Measurements from ENCODE around the gene LDLRAD3.

LDLRAD3 gene

GRCh38 chr11:35927682-35928081, 16.2 kb upstream of the LDLRAD3 start:
- H3K4me1 ChIP-seq (ENCODE audit: control insufficient read depth, insufficient read depth, low read length, poor library complexity, severe bottlenecking): no peaks in the 10 kb centered on the region
- 85 to 95% methylated on average over 7 to 9 of the region's 10 CpGs for WGBS, 2 experiments (ENCODE audit: insufficient coverage in 2 of 2)
- no peaks in the 10 kb centered on the region for H3K9me3 ChIP-seq (ENCODE audit: control insufficient read depth, low read length)
- H3K27ac ChIP-seq (ENCODE audit: low read depth, low read length, severe bottlenecking): no peak overlapping the region
- H3K4me3 ChIP-seq (ENCODE audit: extremely low read depth, insufficient read depth, low read length, poor library complexity, severe bottlenecking): no peak overlapping the region
- H3K36me3 ChIP-seq (ENCODE audit: control insufficient read depth, insufficient read depth, low read length): no peaks in the 10 kb centered on the region

GRCh38 chr11:35928688-35929395, 15.0 kb upstream of the LDLRAD3 start:
- Histone ChIP-seq H3K4me1 (ENCODE audit: control insufficient read depth, insufficient read depth, low read length, poor library complexity, severe bottlenecking) (no peaks in the 10 kb centered on the region), H3K36me3 (ENCODE audit: control insufficient read depth, insufficient read depth, low read length) (no peaks in the 10 kb centered on the region), H3K9me3 (ENCODE audit: control insufficient read depth, low read length) (no peaks in the 10 kb centered on the region), H3K4me3 (ENCODE audit: extremely low read depth, insufficient read depth, low read length, poor library complexity, severe bottlenecking) (no peak overlapping the region), H3K27ac (ENCODE audit: low read depth, low read length, severe bottlenecking) (no peak overlapping the region)
- 93 to 98% methylated on average over 2 to 6 of the region's 8 CpGs for WGBS, 2 experiments (ENCODE audit: insufficient coverage in 2 of 2)

DNA sequence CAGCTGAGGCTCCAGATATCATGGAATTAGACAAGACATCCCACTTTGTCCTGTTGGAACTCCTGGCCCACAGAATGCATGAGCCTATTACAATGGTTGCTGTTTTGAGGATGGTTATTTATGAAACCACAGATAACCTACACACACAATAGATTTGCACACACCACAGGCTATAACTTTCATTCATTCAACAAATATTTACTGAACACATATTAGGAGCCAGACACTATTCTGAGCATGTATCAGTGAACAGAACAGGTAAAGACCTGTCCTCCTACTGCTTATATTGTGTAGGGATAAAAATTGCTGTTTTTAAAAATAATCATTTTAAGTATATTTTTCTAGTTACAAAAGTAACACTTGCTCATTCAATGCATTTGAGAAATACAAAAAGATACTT, 13.4 kb upstream of the LDLRAD3 start:
- Histone ChIP-seq H3K4me3 (ENCODE audit: extremely low read depth, insufficient read depth, low read length, poor library complexity, severe bottlenecking) (no peak overlapping the region), H3K36me3 (ENCODE audit: control insufficient read depth, insufficient read depth, low read length) (no peaks in the 10 kb centered on the region), H3K27ac (ENCODE audit: low read depth, low read length, severe bottlenecking) (no peak overlapping the region), H3K9me3 (ENCODE audit: control insufficient read depth, low read length) (no peaks in the 10 kb centered on the region), H3K4me1 (ENCODE audit: control insufficient read depth, insufficient read depth, low read length, poor library complexity, severe bottlenecking) (no peaks in the 10 kb centered on the region)

DNA sequence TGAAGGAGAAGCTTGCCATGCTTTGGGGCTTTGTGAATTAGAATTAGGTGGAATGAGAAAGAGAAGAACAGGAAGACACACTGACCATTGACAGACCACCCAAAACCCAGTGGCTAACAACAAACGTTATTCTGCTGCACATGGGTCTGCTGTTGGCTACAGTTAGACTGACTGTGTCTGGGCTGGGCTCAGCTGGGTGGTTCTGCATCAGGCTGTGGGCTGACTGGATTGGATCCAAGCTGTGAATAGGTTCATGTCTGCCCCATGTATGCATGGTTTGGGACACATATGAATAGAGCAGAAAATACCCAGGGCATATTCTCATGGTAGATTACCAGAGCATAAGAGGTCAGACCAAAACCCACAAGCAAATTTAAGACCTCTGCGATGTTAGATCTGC, 11.7 kb upstream of the LDLRAD3 start:
- Histone ChIP-seq H3K27ac (ENCODE audit: low read depth, low read length, severe bottlenecking) (no peak overlapping the region), H3K9me3 (ENCODE audit: control insufficient read depth, low read length) (no peaks in the 10 kb centered on the region), H3K4me3 (ENCODE audit: extremely low read depth, insufficient read depth, low read length, poor library complexity, severe bottlenecking) (no peak overlapping the region), H3K4me1 (ENCODE audit: control insufficient read depth, insufficient read depth, low read length, poor library complexity, severe bottlenecking) (no peaks in the 10 kb centered on the region), H3K36me3 (ENCODE audit: control insufficient read depth, insufficient read depth, low read length) (no peaks in the 10 kb centered on the region)
- 92% methylated on average over 2 of the region's 2 CpGs; no CpG with 5 or more reads in 1 of the 2 experiments for WGBS, 2 experiments (ENCODE audit: insufficient coverage in 2 of 2)

DNA sequence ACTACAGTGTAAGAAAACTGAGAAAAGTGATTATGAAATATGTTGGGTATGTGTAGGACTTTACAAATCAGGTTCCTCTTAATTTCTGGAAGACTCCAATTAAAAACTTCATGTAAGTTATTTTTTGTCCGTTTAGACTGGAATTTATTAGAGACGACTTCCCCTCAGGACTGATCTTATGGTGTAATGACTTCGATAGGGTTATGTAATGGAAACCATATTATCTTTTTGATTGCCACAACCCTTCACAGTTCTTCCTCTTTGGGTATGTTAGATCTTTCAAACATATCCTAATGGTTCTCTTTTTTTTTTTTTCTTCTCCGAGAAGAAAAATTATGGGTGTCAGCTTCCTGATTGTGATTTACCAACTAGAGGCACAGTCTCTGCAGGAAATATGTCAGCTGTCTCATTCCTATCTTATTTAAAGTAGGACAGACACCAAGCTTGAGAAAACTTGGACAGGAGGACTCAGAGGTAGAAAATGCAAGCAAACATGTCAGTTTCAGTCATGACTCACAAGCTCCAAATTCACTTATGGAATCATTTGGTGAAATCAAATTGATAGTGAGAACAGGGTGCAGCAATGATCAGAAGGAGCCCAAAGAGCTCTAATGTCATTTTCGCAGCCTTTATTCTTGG, 11.1 kb upstream of the LDLRAD3 start:
- Histone ChIP-seq H3K4me1 (ENCODE audit: control insufficient read depth, insufficient read depth, low read length, poor library complexity, severe bottlenecking) (no peaks in the 10 kb centered on the region), H3K36me3 (ENCODE audit: control insufficient read depth, insufficient read depth, low read length) (no peaks in the 10 kb centered on the region), H3K27ac (ENCODE audit: low read depth, low read length, severe bottlenecking) (no peak overlapping the region), H3K4me3 (ENCODE audit: extremely low read depth, insufficient read depth, low read length, poor library complexity, severe bottlenecking) (no peak overlapping the region), H3K9me3 (ENCODE audit: control insufficient read depth, low read length) (no peaks in the 10 kb centered on the region)
- 83% methylated on average over 3 of the region's 5 CpGs; no CpG with 5 or more reads in 1 of the 2 experiments for WGBS, 2 experiments (ENCODE audit: insufficient coverage in 2 of 2)

GRCh38 chr11:35933320-35933871, 10.5 kb upstream of the LDLRAD3 start:
- Histone ChIP-seq H3K27ac (ENCODE audit: low read depth, low read length, severe bottlenecking) (no peak overlapping the region), H3K4me3 (ENCODE audit: extremely low read depth, insufficient read depth, low read length, poor library complexity, severe bottlenecking) (no peak overlapping the region), H3K4me1 (ENCODE audit: control insufficient read depth, insufficient read depth, low read length, poor library complexity, severe bottlenecking) (peaks cover 3% of the 10 kb centered on the region), H3K9me3 (ENCODE audit: control insufficient read depth, low read length) (no peaks in the 10 kb centered on the region), H3K36me3 (ENCODE audit: control insufficient read depth, insufficient read depth, low read length) (no peaks in the 10 kb centered on the region)
- WGBS, 2 experiments (ENCODE audit: insufficient coverage in 2 of 2): no CpG with 5 or more reads among the region's 3 CpGs

GRCh38 chr11:35934271-35934670, 9.6 kb upstream of the LDLRAD3 start:
- Histone ChIP-seq H3K36me3 (ENCODE audit: control insufficient read depth, insufficient read depth, low read length) (no peaks in the 10 kb centered on the region), H3K9me3 (ENCODE audit: control insufficient read depth, low read length) (no peaks in the 10 kb centered on the region), H3K27ac (ENCODE audit: low read depth, low read length, severe bottlenecking) (no peak overlapping the region), H3K4me3 (ENCODE audit: extremely low read depth, insufficient read depth, low read length, poor library complexity, severe bottlenecking) (no peak overlapping the region), H3K4me1 (ENCODE audit: control insufficient read depth, insufficient read depth, low read length, poor library complexity, severe bottlenecking) (peaks cover 3% of the 10 kb centered on the region)
- 86 to 96% methylated on average over 2 to 3 of the region's 7 CpGs for WGBS, 2 experiments (ENCODE audit: insufficient coverage in 2 of 2)

- Histone ChIP-seq H3K36me3 (ENCODE audit: control insufficient read depth, insufficient read depth, low read length) (no peaks in the 10 kb centered on the region), H3K9me3 (ENCODE audit: control insufficient read depth, low read length) (no peaks in the 10 kb centered on the region), H3K27ac (ENCODE audit: low read depth, low read length, severe bottlenecking) (no peak overlapping the region), H3K4me3 (ENCODE audit: extremely low read depth, insufficient read depth, low read length, poor library complexity, severe bottlenecking) (no peak overlapping the region), H3K4me1 (ENCODE audit: control insufficient read depth, insufficient read depth, low read length, poor library complexity, severe bottlenecking) (peaks cover 3% of the 10 kb centered on the region)
- WGBS, 2 experiments (ENCODE audit: insufficient coverage in 2 of 2): 90 to 95% methylated on average over 2 of the region's 4 CpGs
These were observed 8.9 kb upstream of the LDLRAD3 start for GRCh38 chr11:35934981-35935380.

GRCh38 chr11:35935390-35935789, 8.5 kb upstream of the LDLRAD3 start:
- Histone ChIP-seq H3K36me3 (ENCODE audit: control insufficient read depth, insufficient read depth, low read length) (no peaks in the 10 kb centered on the region), H3K4me1 (ENCODE audit: control insufficient read depth, insufficient read depth, low read length, poor library complexity, severe bottlenecking) (peaks cover 3% of the 10 kb centered on the region), H3K27ac (ENCODE audit: low read depth, low read length, severe bottlenecking) (no peak overlapping the region), H3K9me3 (ENCODE audit: control insufficient read depth, low read length) (no peaks in the 10 kb centered on the region), H3K4me3 (ENCODE audit: extremely low read depth, insufficient read depth, low read length, poor library complexity, severe bottlenecking) (no peak overlapping the region)
- WGBS, 2 experiments (ENCODE audit: insufficient coverage in 2 of 2): 86% methylated on average over 1 of the region's 1 CpG; no CpG with 5 or more reads in 1 of the 2 experiments

- WGBS, 2 experiments (ENCODE audit: insufficient coverage in 2 of 2): 63 to 67% methylated on average over 3 of the region's 3 CpGs
- no peak overlapping the region for H3K4me3 ChIP-seq (ENCODE audit: extremely low read depth, insufficient read depth, low read length, poor library complexity, severe bottlenecking)
- H3K4me1 ChIP-seq (ENCODE audit: control insufficient read depth, insufficient read depth, low read length, poor library complexity, severe bottlenecking): peaks cover 3% of the 10 kb centered on the region
- no peaks in the 10 kb centered on the region for H3K36me3 ChIP-seq (ENCODE audit: control insufficient read depth, insufficient read depth, low read length)
- H3K27ac ChIP-seq (ENCODE audit: low read depth, low read length, severe bottlenecking): no peak overlapping the region
- H3K9me3 ChIP-seq (ENCODE audit: control insufficient read depth, low read length): no peaks in the 10 kb centered on the region
These were observed 6.8 kb upstream of the LDLRAD3 start for GRCh38 chr11:35937111-35937510.

DNA sequence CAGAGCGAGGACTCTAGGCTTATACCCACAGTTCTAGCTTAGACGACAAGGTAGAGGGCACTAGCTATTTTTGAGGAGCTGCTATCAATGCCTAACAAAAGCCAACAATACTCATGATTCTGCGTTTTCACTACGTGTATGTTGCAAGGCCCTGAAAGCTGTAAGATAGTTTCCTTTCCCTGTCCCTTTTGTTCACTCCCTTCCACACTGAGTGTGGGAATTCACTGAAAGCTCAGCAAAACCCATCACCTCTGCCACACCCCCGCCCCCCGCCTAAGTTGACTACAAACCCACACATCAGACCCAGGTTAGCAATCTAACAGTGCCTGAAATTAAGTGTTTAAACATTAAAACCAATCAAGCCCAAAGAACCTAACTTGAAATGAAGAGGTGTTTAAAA, 6.2 kb upstream of the LDLRAD3 start:
- Histone ChIP-seq H3K4me3 (ENCODE audit: extremely low read depth, insufficient read depth, low read length, poor library complexity, severe bottlenecking) (no peak overlapping the region), H3K36me3 (ENCODE audit: control insufficient read depth, insufficient read depth, low read length) (no peaks in the 10 kb centered on the region), H3K4me1 (ENCODE audit: control insufficient read depth, insufficient read depth, low read length, poor library complexity, severe bottlenecking) (peaks cover 3% of the 10 kb centered on the region), H3K27ac (ENCODE audit: low read depth, low read length, severe bottlenecking) (no peak overlapping the region), H3K9me3 (ENCODE audit: control insufficient read depth, low read length) (no peaks in the 10 kb centered on the region)
- 63 to 77% methylated on average over 3 to 4 of the region's 6 CpGs for WGBS, 2 experiments (ENCODE audit: insufficient coverage in 2 of 2)
